ENCODE data around the gene CCNH.

CCNH gene

GRCh38 chr5:87354496-87354895 lies 58.2 kb downstream of the CCNH start:
- DNase-seq = no peak

GRCh38 chr5:87347841-87348240 lies 64.9 kb downstream of the CCNH start:
- DNase-seq = no peak

- no peak for DNase-seq
Measured at GRCh38 chr5:87347272-87347671, 65.5 kb downstream of the CCNH start.

All from SHP77 treated with DMSO at 0.1 percent for 48 hours (cell line).